ENCODE results near the gene DNAL1.

GRCh38 chr14:73695997-73696396, 51.2 kb downstream of the DNAL1 start:
- TF ChIP-seq POLR2A (IDR thresholded peaks at IDR 0.05; ENCODE audit: low read length) (no peak), GATA1 (IDR thresholded peaks at IDR 0.05; ENCODE audit: low read depth, low read length) (no peak)
